ENCODE measurements around the gene NLK. TPM values are rescaled to one million over a fixed set of nuclear protein-coding genes. Genes with fewer than 3 reads are reported as not detected.

NLK gene
- total and polyA plus RNA-seq, 4 donors: 28.2 to 48.5 (median 34.6) TPM

DNA sequence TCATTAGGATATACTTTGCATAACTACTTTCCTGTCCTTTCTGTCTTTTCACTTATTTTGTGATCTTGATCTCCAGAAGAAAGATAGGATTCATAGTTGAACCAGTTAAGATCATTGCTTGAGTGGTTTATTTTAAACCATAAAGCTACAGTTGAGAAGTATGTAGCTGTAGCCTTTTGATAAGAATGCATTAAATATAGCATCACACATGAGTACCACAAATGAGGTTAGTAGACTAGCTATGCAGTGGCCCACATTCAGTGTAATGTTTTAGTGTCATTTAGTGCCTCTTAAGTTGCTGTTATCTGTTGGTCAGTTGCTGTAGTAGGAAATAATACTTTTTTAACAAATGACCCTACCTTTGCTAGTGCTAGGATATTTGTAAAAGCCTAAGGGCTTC lies 1.3 kb downstream of the NLK start:
- DNase-seq (ENCODE audit: low read depth in 4 of 6, low spot score in 6 of 6): no peak
- Histone ChIP-seq H3K27me3 (ENCODE audit: control insufficient read depth, insufficient read depth, low read length) (no peaks in the 10 kb centered on the region), H3K9me3 (ENCODE audit: control insufficient read depth, insufficient read depth, low read length) (no peaks in the 10 kb centered on the region), H3K4me3 (ENCODE audit: low read depth, low read length) (no peak overlapping the region), H3K27ac (ENCODE audit: low read depth, low read length) (no peak overlapping the region), H3K4me1 (ENCODE audit: control insufficient read depth, insufficient read depth, low read length) (peaks cover 11% of the 10 kb centered on the region), H3K36me3 (ENCODE audit: control insufficient read depth, insufficient read depth, low read length) (peaks cover 4% of the 10 kb centered on the region)

DNA sequence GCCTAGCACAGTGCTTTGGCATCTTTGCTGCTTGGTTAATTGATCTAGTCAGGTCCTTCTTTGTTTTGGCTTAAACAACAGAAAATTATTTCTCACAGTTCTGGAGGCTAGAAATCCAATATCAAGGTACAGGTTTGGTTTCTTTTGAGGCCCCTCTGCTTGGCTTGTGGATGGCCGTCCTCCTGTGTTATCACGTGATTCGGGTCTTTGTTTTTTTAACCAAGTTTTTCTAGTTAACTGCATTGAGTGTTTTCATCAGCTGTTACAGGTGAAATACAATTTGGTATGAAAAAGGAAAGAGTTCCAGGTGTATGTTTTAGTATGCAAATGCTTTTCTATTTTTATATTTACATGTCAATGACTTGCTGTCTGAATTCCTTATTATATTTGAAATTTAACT lies 2.8 kb downstream of the NLK start:
- no peak for DNase-seq (ENCODE audit: low read depth in 4 of 6, low spot score in 6 of 6)
- peaks cover 11% of the 10 kb centered on the region for H3K4me1 ChIP-seq (ENCODE audit: control insufficient read depth, insufficient read depth, low read length)

DNA sequence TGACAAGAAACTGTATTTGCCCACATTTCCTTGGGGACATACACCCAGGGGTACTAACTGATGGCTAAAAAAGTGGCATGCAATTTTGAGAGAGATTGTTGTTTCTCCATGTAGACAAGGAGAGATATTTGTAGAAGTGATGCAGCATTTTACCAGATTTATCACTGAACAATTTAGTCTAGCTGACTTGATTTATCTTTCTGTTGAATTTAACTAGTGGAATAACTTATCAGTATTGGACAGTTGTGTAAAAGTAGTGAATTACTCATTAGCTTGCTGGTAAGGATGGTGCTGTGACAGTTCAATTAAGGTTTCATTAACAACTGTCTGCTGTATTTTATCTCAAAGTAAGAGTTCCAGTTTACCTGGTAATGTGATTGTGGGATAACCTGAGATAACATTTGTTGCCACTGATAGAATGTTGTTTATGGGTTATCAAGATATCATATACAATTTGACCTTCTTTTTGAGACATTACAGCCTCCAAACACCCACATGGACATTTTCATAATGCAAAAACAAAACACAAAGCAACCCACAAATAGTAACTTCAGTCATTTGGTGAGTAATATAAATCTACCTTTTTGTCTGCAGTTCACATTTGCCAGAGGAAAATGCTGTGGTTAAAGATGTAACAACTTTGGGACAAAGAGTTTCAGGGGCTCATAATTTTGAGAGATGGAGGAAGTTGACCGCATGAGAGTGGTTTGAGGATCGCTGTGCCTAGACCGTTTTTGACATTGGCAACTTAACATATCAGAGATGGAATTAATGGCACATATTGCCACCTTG lies 3.8 kb downstream of the NLK start:
- H3K4me3 ChIP-seq (ENCODE audit: low read depth, low read length): no peak overlapping the region

More for the DNA sequence above, 2.8 kb downstream of the NLK start:
- Histone ChIP-seq H3K27me3 (ENCODE audit: control insufficient read depth, insufficient read depth, low read length) (no peaks in the 10 kb centered on the region), H3K27ac (ENCODE audit: low read depth, low read length) (no peak overlapping the region), H3K4me3 (ENCODE audit: low read depth, low read length) (no peak overlapping the region), H3K36me3 (ENCODE audit: control insufficient read depth, insufficient read depth, low read length) (peaks cover 4% of the 10 kb centered on the region), H3K9me3 (ENCODE audit: control insufficient read depth, insufficient read depth, low read length) (no peaks in the 10 kb centered on the region)
- 70% methylated on average over 3 of the region's 3 CpGs for WGBS (ENCODE audit: insufficient coverage)

DNA sequence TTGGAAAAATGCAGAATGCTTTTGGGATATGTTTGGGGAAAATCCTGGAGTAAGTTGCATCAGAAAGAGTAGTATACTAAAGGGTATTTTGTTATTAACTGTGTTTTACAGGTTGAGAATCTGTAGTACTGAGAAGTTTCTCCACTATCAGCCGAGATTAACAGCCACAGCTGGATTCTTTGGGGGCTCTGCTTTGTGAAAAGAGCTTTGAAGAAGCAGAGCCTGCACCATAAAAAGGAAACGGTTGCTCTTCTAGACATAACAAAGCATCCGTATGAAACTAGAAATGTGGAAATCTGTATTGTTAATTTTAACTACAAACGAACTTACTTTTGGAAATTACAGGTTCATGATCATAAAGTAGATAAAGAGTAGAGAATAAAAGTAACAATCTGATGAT lies 5.3 kb downstream of the NLK start:
- Histone ChIP-seq H3K9me3 (ENCODE audit: control insufficient read depth, insufficient read depth, low read length) (no peaks in the 10 kb centered on the region), H3K27me3 (ENCODE audit: control insufficient read depth, insufficient read depth, low read length) (no peaks in the 10 kb centered on the region), H3K27ac (ENCODE audit: low read depth, low read length) (no peak overlapping the region), H3K4me3 (ENCODE audit: low read depth, low read length) (no peak overlapping the region), H3K4me1 (ENCODE audit: control insufficient read depth, insufficient read depth, low read length) (peaks cover 5% of the 10 kb centered on the region), H3K36me3 (ENCODE audit: control insufficient read depth, insufficient read depth, low read length) (peaks cover 3% of the 10 kb centered on the region)
- WGBS (ENCODE audit: insufficient coverage): no CpG with 5 or more reads among the region's 4 CpGs
- no peak for DNase-seq (ENCODE audit: low read depth in 4 of 6, low spot score in 6 of 6)

More for the DNA sequence above, 3.8 kb downstream of the NLK start:
- DNase-seq (ENCODE audit: low read depth in 4 of 6, low spot score in 6 of 6): no peak
- H3K36me3 ChIP-seq (ENCODE audit: control insufficient read depth, insufficient read depth, low read length): peaks cover 4% of the 10 kb centered on the region
- WGBS (ENCODE audit: insufficient coverage): 83% methylated on average over 3 of the region's 3 CpGs
- no peak overlapping the region for H3K27ac ChIP-seq (ENCODE audit: low read depth, low read length)
- no peaks in the 10 kb centered on the region for H3K9me3 ChIP-seq (ENCODE audit: control insufficient read depth, insufficient read depth, low read length)
- no peaks in the 10 kb centered on the region for H3K27me3 ChIP-seq (ENCODE audit: control insufficient read depth, insufficient read depth, low read length)
- H3K4me1 ChIP-seq (ENCODE audit: control insufficient read depth, insufficient read depth, low read length): peaks cover 11% of the 10 kb centered on the region

DNA sequence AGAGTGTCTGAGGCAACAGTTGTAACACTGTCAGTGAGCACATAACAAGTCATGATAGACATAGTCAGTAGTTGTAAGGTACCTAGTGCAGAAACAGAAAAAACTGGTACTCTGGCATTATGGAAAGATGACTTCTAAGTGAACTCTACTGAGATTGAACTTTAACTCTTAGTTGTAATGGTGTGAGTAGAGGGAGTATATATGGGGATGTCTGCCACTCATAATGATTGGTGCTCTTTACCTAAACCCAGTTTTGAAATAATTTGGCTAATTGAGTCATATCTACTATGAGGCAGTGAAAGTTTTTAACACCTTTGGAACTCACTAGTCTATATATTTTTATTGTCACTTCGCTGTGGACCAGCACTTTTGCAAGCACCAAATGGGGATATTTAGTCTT lies 6.6 kb downstream of the NLK start:
- WGBS (ENCODE audit: insufficient coverage): no CpG with 5 or more reads among the region's 1 CpG
- H3K4me1 ChIP-seq (ENCODE audit: control insufficient read depth, insufficient read depth, low read length): no peaks in the 10 kb centered on the region
- H3K27me3 ChIP-seq (ENCODE audit: control insufficient read depth, insufficient read depth, low read length): no peaks in the 10 kb centered on the region
- no peak overlapping the region for H3K4me3 ChIP-seq (ENCODE audit: low read depth, low read length)
- no peak overlapping the region for H3K27ac ChIP-seq (ENCODE audit: low read depth, low read length)
- DNase-seq (ENCODE audit: low read depth in 4 of 6, low spot score in 6 of 6): no peak
- no peaks in the 10 kb centered on the region for H3K36me3 ChIP-seq (ENCODE audit: control insufficient read depth, insufficient read depth, low read length)
- no peaks in the 10 kb centered on the region for H3K9me3 ChIP-seq (ENCODE audit: control insufficient read depth, insufficient read depth, low read length)

DNA sequence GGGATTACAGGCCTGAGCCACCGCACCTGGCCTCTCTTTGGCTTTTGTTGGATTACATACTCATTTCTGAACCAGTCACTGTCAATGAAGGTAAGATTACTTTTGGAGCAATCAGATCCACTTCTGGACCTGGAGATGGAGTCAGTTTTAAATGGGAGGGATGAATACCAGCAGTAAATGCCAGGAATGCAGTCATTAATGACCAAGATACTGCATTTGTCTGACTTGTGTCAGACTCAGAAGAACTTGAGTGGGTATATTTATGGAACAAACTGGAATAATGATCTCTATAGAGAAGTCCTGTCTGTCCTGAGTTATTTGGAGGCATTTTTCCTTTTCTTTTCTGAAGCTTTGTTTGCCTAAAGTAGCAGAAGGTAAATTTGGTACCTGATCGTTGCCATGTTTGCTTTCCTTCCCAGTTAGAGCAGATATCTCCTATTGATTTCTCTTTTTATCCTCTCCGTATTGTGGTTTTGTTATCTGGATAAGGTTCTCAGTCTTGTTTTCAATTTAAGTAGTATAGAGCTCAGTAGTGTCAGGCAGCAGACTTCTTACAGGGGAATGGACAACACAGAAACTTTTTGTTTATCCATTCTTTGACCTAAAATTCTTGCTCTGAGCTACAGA lies 10.7 kb downstream of the NLK start:
- H3K4me3 ChIP-seq (ENCODE audit: low read depth, low read length): no peak overlapping the region
- H3K27me3 ChIP-seq (ENCODE audit: control insufficient read depth, insufficient read depth, low read length): no peaks in the 10 kb centered on the region
- WGBS (ENCODE audit: insufficient coverage): no CpG with 5 or more reads among the region's 3 CpGs
- no peaks in the 10 kb centered on the region for H3K9me3 ChIP-seq (ENCODE audit: control insufficient read depth, insufficient read depth, low read length)
- no peak overlapping the region for H3K27ac ChIP-seq (ENCODE audit: low read depth, low read length)
- H3K4me1 ChIP-seq (ENCODE audit: control insufficient read depth, insufficient read depth, low read length): no peaks in the 10 kb centered on the region
- no peak for DNase-seq (ENCODE audit: low read depth in 4 of 6, low spot score in 6 of 6)
- H3K36me3 ChIP-seq (ENCODE audit: control insufficient read depth, insufficient read depth, low read length): no peaks in the 10 kb centered on the region

DNA sequence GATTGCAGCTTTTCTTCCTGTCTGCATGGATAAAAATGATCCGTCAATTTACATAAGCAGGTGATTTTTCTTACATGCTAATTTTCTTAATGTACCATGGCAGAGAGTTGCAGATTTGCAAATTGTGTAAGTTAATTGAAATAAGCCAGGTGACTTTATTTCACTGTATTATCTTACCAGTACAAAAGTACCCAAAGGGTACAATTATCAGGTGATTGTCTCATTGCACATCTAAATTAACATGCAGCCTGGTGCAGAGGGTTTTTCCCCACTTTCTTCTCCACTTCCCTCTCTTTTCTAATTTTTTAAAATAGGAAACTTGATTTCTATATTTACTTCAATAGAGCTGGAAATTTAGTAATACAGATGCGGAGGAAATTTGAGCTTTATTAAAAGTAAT lies 11.2 kb downstream of the NLK start:
- H3K4me1 ChIP-seq (ENCODE audit: control insufficient read depth, insufficient read depth, low read length): no peaks in the 10 kb centered on the region
- H3K9me3 ChIP-seq (ENCODE audit: control insufficient read depth, insufficient read depth, low read length): no peaks in the 10 kb centered on the region
- H3K27ac ChIP-seq (ENCODE audit: low read depth, low read length): no peak overlapping the region
- DNase-seq (ENCODE audit: low read depth in 4 of 6, low spot score in 6 of 6): peak in 1 of 6 donors; percentile 15
- no CpG with 5 or more reads among the region's 2 CpGs for WGBS (ENCODE audit: insufficient coverage)
- no peaks in the 10 kb centered on the region for H3K36me3 ChIP-seq (ENCODE audit: control insufficient read depth, insufficient read depth, low read length)
- H3K27me3 ChIP-seq (ENCODE audit: control insufficient read depth, insufficient read depth, low read length): no peaks in the 10 kb centered on the region
- no peak overlapping the region for H3K4me3 ChIP-seq (ENCODE audit: low read depth, low read length)

DNA sequence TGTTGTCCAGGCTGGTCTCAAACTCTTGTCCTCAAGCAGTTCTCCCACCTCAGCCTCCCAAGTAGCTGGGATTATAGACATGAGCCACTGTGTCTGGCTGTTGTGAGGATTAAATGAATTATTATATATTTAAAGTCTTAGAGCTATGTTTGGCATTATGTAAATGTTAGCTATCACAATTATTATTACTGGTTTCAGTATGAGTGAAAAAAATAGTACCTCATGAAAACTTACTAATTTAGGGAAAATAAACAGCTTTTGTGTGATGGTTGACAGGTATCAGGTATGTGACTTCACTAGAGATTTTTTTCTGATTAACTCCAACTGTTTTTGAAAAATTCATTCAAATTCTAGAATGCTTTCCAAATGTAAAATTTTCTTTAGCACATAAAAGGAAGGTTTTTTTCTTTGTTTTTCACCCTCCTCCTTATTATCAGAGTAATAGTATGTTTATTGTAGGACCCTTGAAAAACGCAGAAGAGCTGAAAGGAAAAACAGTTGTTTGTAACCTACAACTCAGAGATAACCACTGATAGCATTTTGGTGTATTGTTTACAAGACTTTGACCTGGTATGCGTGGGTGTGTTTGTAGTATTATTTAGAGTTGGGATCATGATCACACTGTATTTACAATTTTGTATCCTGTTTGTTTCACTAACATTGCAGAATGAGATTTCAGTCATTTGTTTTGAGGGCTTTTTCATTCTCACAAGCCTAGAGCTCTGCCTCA lies 13.2 kb downstream of the NLK start:
- Histone ChIP-seq H3K36me3 (ENCODE audit: control insufficient read depth, insufficient read depth, low read length) (no peaks in the 10 kb centered on the region), H3K4me1 (ENCODE audit: control insufficient read depth, insufficient read depth, low read length) (no peaks in the 10 kb centered on the region), H3K27me3 (ENCODE audit: control insufficient read depth, insufficient read depth, low read length) (no peaks in the 10 kb centered on the region), H3K9me3 (ENCODE audit: control insufficient read depth, insufficient read depth, low read length) (no peaks in the 10 kb centered on the region), H3K27ac (ENCODE audit: low read depth, low read length) (no peak overlapping the region), H3K4me3 (ENCODE audit: low read depth, low read length) (no peak overlapping the region)
- no CpG with 5 or more reads among the region's 2 CpGs for WGBS (ENCODE audit: insufficient coverage)
- no peak for DNase-seq (ENCODE audit: low read depth in 4 of 6, low spot score in 6 of 6)

DNA sequence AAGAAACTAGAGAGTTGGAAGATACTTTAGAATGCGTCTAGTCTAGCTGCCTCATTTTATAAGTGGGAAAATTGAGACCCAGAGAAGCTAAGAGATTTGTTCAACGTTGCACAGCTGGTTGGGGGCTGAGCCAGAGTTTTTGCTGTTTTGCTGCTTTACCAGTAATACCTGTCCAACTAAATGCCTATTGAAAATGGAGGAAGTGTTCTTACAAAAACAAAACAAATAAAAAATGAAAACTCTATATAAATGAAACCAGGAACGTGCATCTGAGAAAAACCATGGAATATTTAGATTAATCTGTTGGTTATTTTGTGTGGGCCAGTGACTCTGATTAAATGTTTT lies 13.8 kb downstream of the NLK start:
- Histone ChIP-seq H3K9me3 (ENCODE audit: control insufficient read depth, insufficient read depth, low read length) (no peaks in the 10 kb centered on the region), H3K27ac (ENCODE audit: low read depth, low read length) (no peak overlapping the region), H3K4me3 (ENCODE audit: low read depth, low read length) (no peak overlapping the region), H3K4me1 (ENCODE audit: control insufficient read depth, insufficient read depth, low read length) (no peaks in the 10 kb centered on the region), H3K27me3 (ENCODE audit: control insufficient read depth, insufficient read depth, low read length) (no peaks in the 10 kb centered on the region), H3K36me3 (ENCODE audit: control insufficient read depth, insufficient read depth, low read length) (no peaks in the 10 kb centered on the region)
- no peak for DNase-seq (ENCODE audit: low read depth in 4 of 6, low spot score in 6 of 6)
- WGBS (ENCODE audit: insufficient coverage): 83% methylated on average over 1 of the region's 3 CpGs
